Measurements from ENCODE around the gene CCDC117. TPM values are rescaled to one million over a fixed set of nuclear protein-coding genes. Genes with fewer than 3 reads are reported as not detected.

The CCDC117 gene
- total RNA-seq, 1 experiment from 2014 or later: 40.0 TPM

DNA sequence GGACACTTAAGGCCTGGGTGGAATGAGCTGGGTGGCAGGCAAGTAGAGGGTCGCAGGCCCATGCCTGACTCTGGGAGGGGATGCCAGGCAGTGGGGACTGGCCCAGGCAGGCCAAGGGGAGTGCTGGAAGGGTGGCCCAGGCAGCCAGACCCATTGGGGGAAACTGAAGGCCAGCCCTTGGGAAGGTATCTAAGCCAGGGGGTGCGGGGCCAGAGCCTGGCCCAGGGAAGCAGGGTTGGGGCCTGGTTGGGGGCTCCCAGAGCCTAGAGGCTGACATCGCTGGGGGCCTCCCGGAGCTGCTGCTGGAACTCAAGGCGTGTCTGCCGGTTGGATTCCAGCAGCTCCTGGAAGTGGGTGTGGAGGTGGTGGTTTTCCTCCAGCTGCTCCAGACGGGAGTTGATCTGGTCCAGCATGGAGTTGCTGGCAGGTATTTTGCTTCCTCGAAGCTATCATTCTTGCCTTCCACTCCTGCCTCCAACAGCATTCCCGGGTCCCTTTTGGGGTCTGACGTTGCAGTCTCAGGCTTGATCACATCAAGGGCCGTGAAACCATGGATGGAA, 63.2 kb downstream of the CCDC117 start:
- Mint-ChIP-seq H3K36me3 (ENCODE audit: insufficient read depth in 1 of 3, low read depth in 3 of 3) (peaks cover 0 to 3% (median 0%) of the 10 kb centered on the region in 3 experiments; a peak in 2 of 7 replicates), H3K4me1 (peaks cover 5 to 11% of the 10 kb centered on the region in 2 experiments; a peak in 3 of 4 replicates), H3K4me3 (no peak overlapping the region; a peak in 1 of 5 replicates), H3K9me3 (no peaks in the 10 kb centered on the region; a peak in 1 of 5 replicates), H3K27ac (no peak overlapping the region; a peak in 1 of 7 replicates), H3K27me3 (ENCODE audit: low read depth) (no peaks in the 10 kb centered on the region)
- no peak overlapping the region for H4K5ac ChIP-seq (ENCODE audit: insufficient read length, low read depth, low read length)
- H3K4ac ChIP-seq (ENCODE audit: low read depth, low read length): no peak overlapping the region
- H3K23ac ChIP-seq (ENCODE audit: insufficient read length, low read depth, low read length): no peak overlapping the region
- H4K8ac ChIP-seq (replicated peaks; ENCODE audit: insufficient read length, low read depth, low read length): no peak overlapping the region
- no peak overlapping the region for H3K9ac ChIP-seq (ENCODE audit: extremely low read depth, insufficient read length, low read length)
- H3K27ac ChIP-seq (ENCODE audit: insufficient read length, low read depth, low read length): no peak overlapping the region
- H2BK12ac ChIP-seq (ENCODE audit: insufficient read length, low read depth, low read length): no peak overlapping the region
- H3T11ph ChIP-seq (ENCODE audit: low read length): no peak overlapping the region
- no peaks in the 10 kb centered on the region for H3K79me2 ChIP-seq (ENCODE audit: insufficient read depth, low read length)
- H3K9me3 ChIP-seq (ENCODE audit: control insufficient read depth, low read depth, low read length): no peaks in the 10 kb centered on the region
- no peaks in the 10 kb centered on the region for H3K4me1 ChIP-seq (ENCODE audit: insufficient read depth, low read length)
- H3K4me2 ChIP-seq (ENCODE audit: insufficient read depth, insufficient read length, low read length): no peak overlapping the region
- no peak overlapping the region for H2BK5ac ChIP-seq (ENCODE audit: insufficient read length, low read length)
- WGBS (ENCODE audit: extremely low coverage, insufficient read length, low lambda C conversion rate): no CpG with 5 or more reads among the region's 11 CpGs
- no peak overlapping the region for H2AFZ ChIP-seq (ENCODE audit: low read length)
- TF ChIP-seq, protein P1, sequence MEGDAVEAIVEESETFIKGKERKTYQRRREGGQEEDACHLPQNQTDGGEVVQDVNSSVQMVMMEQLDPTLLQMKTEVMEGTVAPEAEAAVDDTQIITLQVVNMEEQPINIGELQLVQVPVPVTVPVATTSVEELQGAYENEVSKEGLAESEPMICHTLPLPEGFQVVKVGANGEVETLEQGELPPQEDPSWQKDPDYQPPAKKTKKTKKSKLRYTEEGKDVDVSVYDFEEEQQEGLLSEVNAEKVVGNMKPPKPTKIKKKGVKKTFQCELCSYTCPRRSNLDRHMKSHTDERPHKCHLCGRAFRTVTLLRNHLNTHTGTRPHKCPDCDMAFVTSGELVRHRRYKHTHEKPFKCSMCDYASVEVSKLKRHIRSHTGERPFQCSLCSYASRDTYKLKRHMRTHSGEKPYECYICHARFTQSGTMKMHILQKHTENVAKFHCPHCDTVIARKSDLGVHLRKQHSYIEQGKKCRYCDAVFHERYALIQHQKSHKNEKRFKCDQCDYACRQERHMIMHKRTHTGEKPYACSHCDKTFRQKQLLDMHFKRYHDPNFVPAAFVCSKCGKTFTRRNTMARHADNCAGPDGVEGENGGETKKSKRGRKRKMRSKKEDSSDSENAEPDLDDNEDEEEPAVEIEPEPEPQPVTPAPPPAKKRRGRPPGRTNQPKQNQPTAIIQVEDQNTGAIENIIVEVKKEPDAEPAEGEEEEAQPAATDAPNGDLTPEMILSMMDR (conservative IDR thresholded peaks at IDR 0.05): no peak
- H3K79me1 ChIP-seq (ENCODE audit: insufficient read depth, low read depth, low read length, poor library complexity, severe bottlenecking): no peaks in the 10 kb centered on the region
- H3K14ac ChIP-seq (ENCODE audit: insufficient read depth, low read length): no peak overlapping the region
- no peak overlapping the region for H2BK120ac ChIP-seq (ENCODE audit: low read depth, low read length, poor library complexity, severe bottlenecking)
- H4K91ac ChIP-seq (ENCODE audit: insufficient read length, low read depth, low read length): no peak overlapping the region
- H2AK5ac ChIP-seq (ENCODE audit: insufficient read length, low read length): no peak overlapping the region
- no peaks in the 10 kb centered on the region for H3K23me2 ChIP-seq (ENCODE audit: insufficient read length, low read depth, low read length, poor library complexity, severe bottlenecking)
- H2BK15ac ChIP-seq (ENCODE audit: low read depth, low read length): no peak overlapping the region
- DNase-seq: no peak
- no peaks in the 10 kb centered on the region for H4K20me1 ChIP-seq (ENCODE audit: control insufficient read depth, insufficient read depth, insufficient read length)
- no peak overlapping the region for H3K18ac ChIP-seq (ENCODE audit: insufficient read length, low read depth, low read length)
- no peaks in the 10 kb centered on the region for H3K27me3 ChIP-seq (ENCODE audit: insufficient read depth, low read length)
- H2BK20ac ChIP-seq (ENCODE audit: low read depth, low read length, poor library complexity, severe bottlenecking): no peak overlapping the region
- H3K56ac ChIP-seq (ENCODE audit: insufficient read length, low read depth, low read length): no peak overlapping the region

Data from H9 (cell line).